Psoas muscle (tissue), 8 donors: ENCODE results near the gene FARP1. TPM values are rescaled to one million over a fixed set of nuclear protein-coding genes. Genes with fewer than 3 reads are reported as not detected.

Source experiments
- ATAC-seq, 4 donors: fragments of 200-7000 bp; cut with Tn5 transposase; one replicate each; pipeline ENCODE4 v1.9.1; 2020; ENCODE audit warnings: moderate library complexity in 3 of 4, mild to moderate bottlenecking in 2 of 4
- DNase-seq, 2 donors: peaks; one replicate each; pipeline ENCODE4 v3.0.0-alpha.2; 2020
- H3K27ac ChIP-seq: fragments of 200-600 bp; one replicate; pipeline ENCODE4 v1.8.0; 2022
- H3K27me3 ChIP-seq, 3 donors: fragments of 200-600 bp in 1 of 3; one replicate each; pipeline versions ENCODE4 v1.6.1 to v1.8.0; 2013 to 2022; ENCODE audit warnings: low read length in 2 of 3, mild to moderate bottlenecking in 2 of 3, moderate library complexity in 1 of 3; ENCODE audit not compliant: insufficient read depth in 3 of 3
- H3K36me3 ChIP-seq, 2 donors: fragments of 200-600 bp in 1 of 2; one replicate each; pipeline versions ENCODE4 v1.6.1 to v1.8.0; 2013 to 2022; ENCODE audit warnings: low read depth in 1 of 2, mild to moderate bottlenecking in 1 of 2, moderate library complexity in 1 of 2; ENCODE audit not compliant: insufficient read depth in 1 of 2
- H3K4me1 ChIP-seq: fragments of 200-600 bp; one replicate; pipeline ENCODE4 v1.8.0; 2022
- H3K4me3 ChIP-seq: fragments of 200-600 bp; one replicate; pipeline ENCODE4 v1.8.0; 2022; ENCODE audit warnings: mild to moderate bottlenecking
- H3K9me3 ChIP-seq: fragments of 200-600 bp; one replicate; pipeline ENCODE4 v1.8.0; 2022
- WGBS, 3 donors: extraction: QIAGEN DNeasy Blood & Tissue Kit; methylation state at CpG; one replicate each; pipeline versions ENCODE4 v1.1.6 to v1.1.7; 2013; 5-methylcytosine and 5-hydroxymethylcytosine counted together
- intact Hi-C, 2 donors: fragments of 100-400 bp; cut with DNase I; formaldehyde crosslinking; loops; one replicate each; pipeline versions ENCODE4 v1.11.0 to v1.14.2; 2022
- polyA plus RNA-seq, 3 donors: library from polyadenylated mRNA; stranded (reverse); fragments of 200-250 nt; gene quantifications; one replicate each; pipeline ENCODE4 v1.2.3, GENCODE V29; 2013
- total RNA-seq, 4 donors: library from RNA; stranded (reverse); fragmentation: NEBNext Ultra II Directional in 2 of 4; extraction: Animal tissue kit (Norgen Biotek cat#: 25700) in 2 of 4; gene quantifications; one replicate each; pipeline versions ENCODE4 v1.2.1 to v1.2.4, GENCODE V29; 2021 to 2023
- TF ChIP-seq, protein P1 (sequence below): fragments of 200-600 bp; IDR thresholded peaks from one replicate; pipeline ENCODE4 v1.8.0; 2022; ENCODE audit warnings: antibody characterized with exemption
- donor health status: healthy with polysubstance abuse.
- donor health status: DM: no; HTN: no; CAD: no; lungs with moderate emphysema.
- donor health status: Bipolar disorder and iron deficiency.
- donor health status: healthy.
- donor health status: DM: yes; HTN: yes; CAD: no.
- donor health status: DM: no; HTN: no; CAD: no.
- donor health status: DM: no; HTN: no; CAD: no.
- donor health status: DM: yes; HTN: yes; CAD: no.

FARP1 gene
- total and polyA plus RNA-seq, 7 donors, result 5.7 to 19.4 (median 9.2) TPM

DNA sequence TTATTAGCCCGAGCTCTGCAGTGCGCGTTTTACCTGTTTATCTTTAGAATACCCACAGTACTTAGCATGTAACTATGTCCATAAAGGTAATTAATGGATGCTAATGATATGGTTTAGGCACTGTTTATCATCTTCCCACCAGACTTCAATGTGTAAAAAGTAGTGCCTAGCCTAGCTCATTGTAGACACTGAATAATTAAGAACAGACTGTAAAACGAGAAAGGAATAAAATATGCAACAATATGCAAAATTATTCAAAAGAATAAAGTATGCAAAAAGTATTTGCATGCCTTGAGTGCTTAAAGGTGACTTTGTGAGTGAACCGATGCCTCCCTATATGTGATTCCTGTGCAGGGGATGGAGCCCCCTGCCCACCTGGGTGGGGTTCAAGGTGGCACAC is 69.9 kb downstream of the FARP1 start:
- no peaks in the 10 kb centered on the region for H3K36me3 ChIP-seq
- WGBS, 3 donors, result 96% methylated on average over 5 of the region's 5 CpGs
- TF ChIP-seq, protein P1, sequence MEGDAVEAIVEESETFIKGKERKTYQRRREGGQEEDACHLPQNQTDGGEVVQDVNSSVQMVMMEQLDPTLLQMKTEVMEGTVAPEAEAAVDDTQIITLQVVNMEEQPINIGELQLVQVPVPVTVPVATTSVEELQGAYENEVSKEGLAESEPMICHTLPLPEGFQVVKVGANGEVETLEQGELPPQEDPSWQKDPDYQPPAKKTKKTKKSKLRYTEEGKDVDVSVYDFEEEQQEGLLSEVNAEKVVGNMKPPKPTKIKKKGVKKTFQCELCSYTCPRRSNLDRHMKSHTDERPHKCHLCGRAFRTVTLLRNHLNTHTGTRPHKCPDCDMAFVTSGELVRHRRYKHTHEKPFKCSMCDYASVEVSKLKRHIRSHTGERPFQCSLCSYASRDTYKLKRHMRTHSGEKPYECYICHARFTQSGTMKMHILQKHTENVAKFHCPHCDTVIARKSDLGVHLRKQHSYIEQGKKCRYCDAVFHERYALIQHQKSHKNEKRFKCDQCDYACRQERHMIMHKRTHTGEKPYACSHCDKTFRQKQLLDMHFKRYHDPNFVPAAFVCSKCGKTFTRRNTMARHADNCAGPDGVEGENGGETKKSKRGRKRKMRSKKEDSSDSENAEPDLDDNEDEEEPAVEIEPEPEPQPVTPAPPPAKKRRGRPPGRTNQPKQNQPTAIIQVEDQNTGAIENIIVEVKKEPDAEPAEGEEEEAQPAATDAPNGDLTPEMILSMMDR, result no peak
- intact Hi-C loops, result no loop called here
- DNase-seq, result no peak
- ATAC-seq, result no peak
- H3K27ac ChIP-seq, result no peak overlapping the region
- peaks cover 0 to 3% (median 0%) of the 10 kb centered on the region in 3 donors for H3K27me3 ChIP-seq
- no peaks in the 10 kb centered on the region for H3K9me3 ChIP-seq
- H3K4me1 ChIP-seq, result peaks cover 12% of the 10 kb centered on the region
- H3K4me3 ChIP-seq, result no peak overlapping the region

DNA sequence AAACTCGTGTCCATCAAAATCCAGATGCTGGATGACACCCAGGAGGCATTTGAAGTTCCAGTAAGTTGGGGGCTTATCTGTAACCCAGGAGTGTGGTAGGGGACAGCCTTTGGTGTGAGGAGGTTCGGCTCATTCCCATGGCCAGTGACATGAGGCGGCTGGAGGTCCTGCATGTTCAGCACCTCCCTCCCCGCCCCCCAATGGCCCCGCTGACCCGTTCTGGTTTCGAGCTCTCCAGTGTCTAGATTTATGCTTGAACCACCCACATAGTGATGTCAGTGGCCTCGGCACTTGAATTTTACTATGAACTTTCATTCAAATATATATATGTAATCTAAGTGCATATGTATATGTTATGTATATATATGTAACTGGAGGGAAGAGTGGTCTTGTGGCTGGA is 70.5 kb downstream of the FARP1 start:
- no peak overlapping the region for H3K27ac ChIP-seq
- intact Hi-C loops, result no loop called here
- H3K9me3 ChIP-seq, result no peaks in the 10 kb centered on the region
- peaks cover 0 to 3% (median 0%) of the 10 kb centered on the region in 3 donors for H3K27me3 ChIP-seq
- no peak for ATAC-seq
- no peaks in the 10 kb centered on the region for H3K36me3 ChIP-seq
- WGBS, 3 donors, result 81 to 88% (median 86%) methylated on average over 8 of the region's 8 CpGs
- DNase-seq, result no peak
- no peak overlapping the region for H3K4me3 ChIP-seq
- TF ChIP-seq, protein P1, result no peak
- H3K4me1 ChIP-seq, result peaks cover 12% of the 10 kb centered on the region

DNA sequence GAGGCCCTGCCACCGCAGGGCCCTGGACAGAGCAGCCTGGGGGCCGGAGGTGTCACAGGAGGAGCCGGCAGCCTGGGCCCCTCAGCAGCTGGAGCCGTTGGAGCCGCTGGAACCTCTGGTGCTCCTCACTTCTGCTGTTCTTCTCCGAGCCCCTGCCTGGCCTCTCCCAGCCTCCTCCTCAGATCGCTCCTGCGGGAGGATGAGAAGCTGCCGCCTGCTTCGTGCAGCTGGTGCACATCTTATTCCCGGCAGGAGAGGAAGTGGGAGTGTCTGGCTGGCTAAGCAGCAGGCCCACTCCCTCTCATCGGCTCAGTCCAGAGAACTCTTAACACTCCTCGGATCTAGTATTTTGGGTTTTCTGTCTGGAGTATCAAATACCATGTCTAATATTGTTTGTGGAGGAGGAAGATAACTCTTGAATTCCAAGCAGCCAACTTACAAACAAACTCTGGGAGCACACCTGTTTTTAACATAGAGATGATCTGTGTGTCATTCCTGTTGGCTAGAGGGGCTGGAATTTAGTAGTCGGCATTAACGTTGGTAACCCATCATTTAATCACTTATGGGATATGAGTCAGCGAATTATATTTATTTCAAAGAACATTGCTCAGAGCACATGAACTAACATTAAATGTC is 71.2 kb downstream of the FARP1 start:
- H3K27ac ChIP-seq, result no peak overlapping the region
- H3K4me1 ChIP-seq, result peaks cover 12% of the 10 kb centered on the region
- H3K9me3 ChIP-seq, result no peaks in the 10 kb centered on the region
- no peaks in the 10 kb centered on the region for H3K36me3 ChIP-seq
- WGBS, 3 donors, result 35 to 46% (median 36%) methylated on average over 15 to 16 of the region's 16 CpGs
- DNase-seq, result peak in 1 of 2 donors; percentile 50
- peak in 2 of 4 donors; percentile 28 to 53 for ATAC-seq
- H3K27me3 ChIP-seq, result no peaks in the 10 kb centered on the region
- H3K4me3 ChIP-seq, result no peak overlapping the region
- TF ChIP-seq, protein P1, result no peak
- intact Hi-C loops, result no loop called here

DNA sequence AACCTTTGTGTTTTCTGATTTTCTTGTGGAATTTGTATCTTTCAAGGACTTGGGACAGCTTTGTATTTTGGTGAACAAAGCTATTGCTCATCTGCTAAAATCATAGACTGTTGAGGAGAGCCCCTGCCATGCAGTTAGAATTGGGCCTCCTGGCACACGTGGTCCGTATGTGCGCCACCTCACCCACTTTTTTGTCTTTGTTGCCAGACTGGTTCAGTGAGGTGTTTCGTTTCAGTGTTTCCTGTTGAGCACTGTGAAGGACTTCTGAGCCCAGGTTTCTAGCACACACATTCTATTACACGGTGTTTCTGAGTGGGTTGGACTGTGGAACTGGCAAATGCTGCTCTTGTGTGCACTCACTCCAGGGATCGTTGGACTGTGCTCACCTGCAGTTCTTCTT is 71.8 kb downstream of the FARP1 start:
- Histone ChIP-seq H3K27ac (no peak overlapping the region), H3K4me1 (peaks cover 12% of the 10 kb centered on the region), H3K27me3 (no peaks in the 10 kb centered on the region), H3K36me3 (no peaks in the 10 kb centered on the region), H3K9me3 (no peaks in the 10 kb centered on the region), H3K4me3 (no peak overlapping the region)
- TF ChIP-seq, protein P1, result no peak
- no peak for DNase-seq
- intact Hi-C loops, result no loop called here
- WGBS, 3 donors, result 60 to 77% (median 66%) methylated on average over 6 of the region's 6 CpGs
- no peak for ATAC-seq

DNA sequence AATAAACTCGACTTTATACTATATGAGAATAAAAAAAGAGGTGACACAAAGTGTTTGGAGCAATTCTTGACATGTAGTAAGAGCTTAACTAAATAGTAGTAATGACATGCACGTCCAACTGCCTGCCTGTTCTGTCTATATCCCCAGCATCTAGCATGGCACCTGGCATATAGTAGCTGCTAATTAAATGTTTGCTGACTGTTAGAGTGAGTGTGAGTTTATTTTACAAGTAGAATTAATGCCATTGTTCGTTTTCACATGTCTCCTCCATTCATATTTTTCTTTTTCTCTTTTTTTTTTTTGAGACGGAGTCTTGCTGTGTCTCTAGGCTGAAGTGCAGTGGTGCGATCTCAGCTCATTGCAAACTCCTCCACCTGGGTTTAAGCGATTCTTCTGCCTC is 72.6 kb downstream of the FARP1 start:
- intact Hi-C loops, result no loop called here
- TF ChIP-seq, protein P1, result no peak
- Histone ChIP-seq H3K27me3 (no peaks in the 10 kb centered on the region), H3K4me1 (peaks cover 12% of the 10 kb centered on the region), H3K4me3 (no peak overlapping the region), H3K36me3 (no peaks in the 10 kb centered on the region), H3K27ac (no peak overlapping the region), H3K9me3 (no peaks in the 10 kb centered on the region)
- DNase-seq (no peak), ATAC-seq (no peak)
- 94 to 96% (median 96%) methylated on average over 6 of the region's 6 CpGs for WGBS, 3 donors
